ENCODE results near the gene SOX10. TPM values are rescaled to one million over a fixed set of nuclear protein-coding genes. Genes with fewer than 3 reads are reported as not detected.
"Not testable (repeated sequence)": the region's sequence is repeated elsewhere in the genome, so short reads cannot be mapped to it uniquely, and the experiment has no call there.

SOX10 gene
- polyA plus RNA-seq, 3 donors from 2014 or later: not detected

GRCh38 chr22:37986371-37986770 lies 2.0 kb upstream of the SOX10 start:
- Mint-ChIP-seq H3K27me3 (ENCODE audit: low read depth in 3 of 3) (peaks cover 0 to 1% (median 0%) of the 10 kb centered on the region in 3 donors), H3K4me1 (no peaks in the 10 kb centered on the region), H3K4me3 (no peak overlapping the region), H3K36me3 (peaks cover 0 to 4% (median 0%) of the 10 kb centered on the region in 3 donors), H3K9me3 (no peaks in the 10 kb centered on the region), H3K27ac (no peak overlapping the region)
- no peak for DNase-seq

GRCh38 chr22:37985751-37986281 lies 1.5 kb upstream of the SOX10 start:
- Mint-ChIP-seq H3K36me3 (peaks cover 0 to 4% (median 0%) of the 10 kb centered on the region in 3 donors), H3K4me1 (no peaks in the 10 kb centered on the region), H3K27ac (no peak overlapping the region), H3K9me3 (no peaks in the 10 kb centered on the region), H3K27me3 (ENCODE audit: low read depth in 3 of 3) (peaks cover 0 to 1% (median 0%) of the 10 kb centered on the region in 3 donors), H3K4me3 (no peak overlapping the region)
- DNase-seq: no peak

GRCh38 chr22:37985050-37985585 lies 763 bp upstream of the SOX10 start:
- Mint-ChIP-seq H3K36me3 (peaks cover 0 to 4% (median 0%) of the 10 kb centered on the region in 3 donors), H3K27ac (peak overlapping the region in 1 of 6 donors; percentile 35), H3K9me3 (no peaks in the 10 kb centered on the region), H3K4me1 (no peaks in the 10 kb centered on the region), H3K27me3 (ENCODE audit: low read depth in 3 of 3) (peaks cover 0 to 1% (median 0%) of the 10 kb centered on the region in 3 donors), H3K4me3 (no peak overlapping the region)
- DNase-seq: no peak

GRCh38 chr22:37982938-37983859 lies 1.2 kb downstream of the SOX10 start:
- no peak overlapping the region for H3K4me3 Mint-ChIP-seq
- peaks cover 0 to 4% (median 0%) of the 10 kb centered on the region in 3 donors for H3K36me3 Mint-ChIP-seq
- DNase-seq: no peak
- no peaks in the 10 kb centered on the region for H3K9me3 Mint-ChIP-seq
- H3K27me3 Mint-ChIP-seq (ENCODE audit: low read depth in 3 of 3): peaks cover 0 to 1% (median 0%) of the 10 kb centered on the region in 3 donors
- no peak overlapping the region for H3K27ac Mint-ChIP-seq
- H3K4me1 Mint-ChIP-seq: no peaks in the 10 kb centered on the region

- no peak overlapping the region for H3K4me3 Mint-ChIP-seq
- no peaks in the 10 kb centered on the region for H3K4me1 Mint-ChIP-seq
- H3K36me3 Mint-ChIP-seq: no peaks in the 10 kb centered on the region
- H3K27me3 Mint-ChIP-seq (ENCODE audit: low read depth in 3 of 3): peaks cover 0 to 1% (median 0%) of the 10 kb centered on the region in 3 donors
- H3K9me3 Mint-ChIP-seq: no peaks in the 10 kb centered on the region
- no peak for DNase-seq
- H3K27ac Mint-ChIP-seq: peak overlapping the region in 1 of 6 donors; percentile 4
These were observed 2.1 kb downstream of the SOX10 start for GRCh38 chr22:37982151-37982785.

GRCh38 chr22:37981282-37982011 lies 2.9 kb downstream of the SOX10 start:
- no peaks in the 10 kb centered on the region for H3K4me1 Mint-ChIP-seq
- no peak overlapping the region for H3K4me3 Mint-ChIP-seq
- no peaks in the 10 kb centered on the region for H3K9me3 Mint-ChIP-seq
- H3K27ac Mint-ChIP-seq: peak overlapping the region in 2 of 6 donors; percentile 21 to 46
- H3K36me3 Mint-ChIP-seq: no peaks in the 10 kb centered on the region
- H3K27me3 Mint-ChIP-seq (ENCODE audit: low read depth in 3 of 3): peaks cover 0 to 1% (median 0%) of the 10 kb centered on the region in 3 donors
- no peak for DNase-seq

GRCh38 chr22:37979782-37980181 lies 4.6 kb downstream of the SOX10 start:
- no peaks in the 10 kb centered on the region for H3K27me3 Mint-ChIP-seq (ENCODE audit: low read depth in 3 of 3)
- no peaks in the 10 kb centered on the region for H3K9me3 Mint-ChIP-seq
- DNase-seq: no peak
- no peak overlapping the region for H3K4me3 Mint-ChIP-seq
- no peaks in the 10 kb centered on the region for H3K4me1 Mint-ChIP-seq
- H3K36me3 Mint-ChIP-seq: peaks cover 0 to 3% (median 0%) of the 10 kb centered on the region in 3 donors
- H3K27ac Mint-ChIP-seq: no peak overlapping the region

- no peak for DNase-seq
- H3K4me1 Mint-ChIP-seq: no peaks in the 10 kb centered on the region
- H3K27ac Mint-ChIP-seq: peak overlapping the region in 3 of 6 donors; percentile 36 to 55 (median 39)
- H3K4me3 Mint-ChIP-seq: no peak overlapping the region
- H3K9me3 Mint-ChIP-seq: no peaks in the 10 kb centered on the region
- no peaks in the 10 kb centered on the region for H3K27me3 Mint-ChIP-seq (ENCODE audit: low read depth in 3 of 3)
- peaks cover 0 to 8% (median 0%) of the 10 kb centered on the region in 3 donors for H3K36me3 Mint-ChIP-seq
These were observed 7.8 kb downstream of the SOX10 start for GRCh38 chr22:37976547-37976946.

GRCh38 chr22:37976022-37976421 lies 8.3 kb downstream of the SOX10 start:
- not testable (repeated sequence) for H3K27me3 Mint-ChIP-seq (ENCODE audit: low read depth in 3 of 3); H3K4me1 Mint-ChIP-seq; DNase-seq; H3K36me3 Mint-ChIP-seq; H3K4me3 Mint-ChIP-seq; H3K9me3 Mint-ChIP-seq
- peak overlapping the region in 1 of 6 donors; percentile 29 for H3K27ac Mint-ChIP-seq

- Mint-ChIP-seq H3K9me3 (no peaks in the 10 kb centered on the region), H3K4me3 (no peak overlapping the region), H3K27me3 (ENCODE audit: low read depth in 3 of 3) (no peaks in the 10 kb centered on the region), H3K27ac (peak overlapping the region in 5 of 6 donors; percentile 12 to 57 (median 34)), H3K4me1 (no peaks in the 10 kb centered on the region), H3K36me3 (peaks cover 0 to 8% (median 0%) of the 10 kb centered on the region in 3 donors)
- no peak for DNase-seq
These were observed 9.2 kb downstream of the SOX10 start for GRCh38 chr22:37975153-37975552.

GRCh38 chr22:37973271-37974170 lies 10.8 kb downstream of the SOX10 start:
- no peak overlapping the region for H3K4me3 Mint-ChIP-seq
- no peaks in the 10 kb centered on the region for H3K9me3 Mint-ChIP-seq
- no peaks in the 10 kb centered on the region for H3K4me1 Mint-ChIP-seq
- peaks cover 4 to 16% (median 5%) of the 10 kb centered on the region in 3 donors for H3K36me3 Mint-ChIP-seq
- peak overlapping the region in 1 of 6 donors; percentile 26 for H3K27ac Mint-ChIP-seq
- no peaks in the 10 kb centered on the region for H3K27me3 Mint-ChIP-seq (ENCODE audit: low read depth in 3 of 3)
- no peak for DNase-seq

GRCh38 chr22:37972527-37972926 lies 11.8 kb downstream of the SOX10 start:
- no peak for DNase-seq
- peak overlapping the region in 1 of 6 donors; percentile 15 for H3K27ac Mint-ChIP-seq

More at GRCh38 chr22:37972527-37972926, 11.8 kb downstream of the SOX10 start:
- Mint-ChIP-seq H3K4me1 (no peaks in the 10 kb centered on the region), H3K36me3 (peaks cover 8 to 22% (median 8%) of the 10 kb centered on the region in 3 donors), H3K9me3 (no peaks in the 10 kb centered on the region), H3K4me3 (no peak overlapping the region), H3K27me3 (ENCODE audit: low read depth in 3 of 3) (no peaks in the 10 kb centered on the region)

Data from immature natural killer cell (primary cell).